ENCODE data around the gene TC2N.

The TC2N gene

GRCh38 chr14:91862417-91862816 lies 4.9 kb downstream of the TC2N start:
- no peak overlapping the region for H3K4ac ChIP-seq (ENCODE audit: low read depth, low read length)
- H3K27me3 ChIP-seq (ENCODE audit: insufficient read depth, low read length, poor library complexity) = no peaks in the 10 kb centered on the region

GRCh38 chr14:91861091-91861490 lies 6.2 kb downstream of the TC2N start:
- no peaks in the 10 kb centered on the region for H3K79me2 ChIP-seq (ENCODE audit: control insufficient read depth, insufficient read depth, low read length)
- H4K8ac ChIP-seq (ENCODE audit: low read depth, low read length) = no peak overlapping the region
- no peak overlapping the region for H2BK120ac ChIP-seq (ENCODE audit: low read depth, low read length)
- H3K23ac ChIP-seq (ENCODE audit: low read length) = no peak overlapping the region
- no peak overlapping the region for H2BK15ac ChIP-seq (replicated peaks; ENCODE audit: low read depth)
- H3K79me1 ChIP-seq (ENCODE audit: low read length) = no peaks in the 10 kb centered on the region
- no peak overlapping the region for H2BK5ac ChIP-seq (ENCODE audit: low read length)
- WGBS (ENCODE audit: extremely low coverage, insufficient coverage, low lambda C conversion rate) = no CpG with 5 or more reads among the region's 2 CpGs
- H3K27me3 ChIP-seq (ENCODE audit: insufficient read depth, low read length, poor library complexity) = no peaks in the 10 kb centered on the region
- no peaks in the 10 kb centered on the region for H3K4me1 ChIP-seq (ENCODE audit: control insufficient read depth, low read depth, low read length)
- no peak for DNase-seq
- no peak overlapping the region for H3K9ac ChIP-seq (ENCODE audit: low read length)
- no peaks in the 10 kb centered on the region for H3K36me3 ChIP-seq (ENCODE audit: control insufficient read depth, insufficient read depth, low read length)
- H4K5ac ChIP-seq (ENCODE audit: low read length) = no peak overlapping the region
- peak overlapping the region; percentile 19 for H3K4ac ChIP-seq (ENCODE audit: low read depth, low read length)
- H2AK5ac ChIP-seq (ENCODE audit: low read length) = no peak overlapping the region
- no peak overlapping the region for H3K27ac ChIP-seq (ENCODE audit: low read depth, low read length)
- H3K4me3 ChIP-seq (ENCODE audit: low read length) = no peak overlapping the region
- H3K4me2 ChIP-seq (ENCODE audit: low read length) = no peak overlapping the region
- no peak overlapping the region for H3K56ac ChIP-seq (ENCODE audit: low read length)
- no peak overlapping the region for H3K18ac ChIP-seq (ENCODE audit: low read length)

More at GRCh38 chr14:91862417-91862816, 4.9 kb downstream of the TC2N start:
- Histone ChIP-seq H2AK5ac (ENCODE audit: low read length) (no peak overlapping the region), H3K18ac (ENCODE audit: low read length) (no peak overlapping the region), H2BK15ac (replicated peaks; ENCODE audit: low read depth) (no peak overlapping the region), H3K4me3 (ENCODE audit: low read length) (no peak overlapping the region), H2BK120ac (ENCODE audit: low read depth, low read length) (no peak overlapping the region), H3K4me1 (ENCODE audit: control insufficient read depth, low read depth, low read length) (no peaks in the 10 kb centered on the region), H3K23ac (ENCODE audit: low read length) (no peak overlapping the region), H3K79me2 (ENCODE audit: control insufficient read depth, insufficient read depth, low read length) (no peaks in the 10 kb centered on the region), H3K4me2 (ENCODE audit: low read length) (no peak overlapping the region), H3K9ac (ENCODE audit: low read length) (no peak overlapping the region), H3K56ac (ENCODE audit: low read length) (peak overlapping the region; percentile 34), H2BK5ac (ENCODE audit: low read length) (no peak overlapping the region), H3K36me3 (ENCODE audit: control insufficient read depth, insufficient read depth, low read length) (no peaks in the 10 kb centered on the region), H3K27ac (ENCODE audit: low read depth, low read length) (no peak overlapping the region), H4K5ac (ENCODE audit: low read length) (no peak overlapping the region), H3K79me1 (ENCODE audit: low read length) (no peaks in the 10 kb centered on the region), H4K8ac (ENCODE audit: low read depth, low read length) (no peak overlapping the region)
- peak; percentile 60 for DNase-seq
- WGBS (ENCODE audit: extremely low coverage, insufficient coverage, low lambda C conversion rate) = no CpG with 5 or more reads among the region's 4 CpGs

GRCh38 chr14:91860238-91860637 lies 7.1 kb downstream of the TC2N start:
- Histone ChIP-seq H3K18ac (ENCODE audit: low read length) (no peak overlapping the region), H3K4ac (ENCODE audit: low read depth, low read length) (no peak overlapping the region), H2BK15ac (replicated peaks; ENCODE audit: low read depth) (no peak overlapping the region), H3K36me3 (ENCODE audit: control insufficient read depth, insufficient read depth, low read length) (no peaks in the 10 kb centered on the region), H3K4me2 (ENCODE audit: low read length) (no peak overlapping the region), H3K23ac (ENCODE audit: low read length) (no peak overlapping the region), H2AK5ac (ENCODE audit: low read length) (no peak overlapping the region), H3K4me3 (ENCODE audit: low read length) (no peak overlapping the region), H3K4me1 (ENCODE audit: control insufficient read depth, low read depth, low read length) (no peaks in the 10 kb centered on the region), H4K5ac (ENCODE audit: low read length) (no peak overlapping the region), H4K8ac (ENCODE audit: low read depth, low read length) (no peak overlapping the region), H2BK120ac (ENCODE audit: low read depth, low read length) (no peak overlapping the region), H2BK5ac (ENCODE audit: low read length) (no peak overlapping the region), H3K56ac (ENCODE audit: low read length) (no peak overlapping the region), H3K27ac (ENCODE audit: low read depth, low read length) (no peak overlapping the region), H3K9ac (ENCODE audit: low read length) (no peak overlapping the region), H3K79me1 (ENCODE audit: low read length) (no peaks in the 10 kb centered on the region), H3K79me2 (ENCODE audit: control insufficient read depth, insufficient read depth, low read length) (no peaks in the 10 kb centered on the region), H3K27me3 (ENCODE audit: insufficient read depth, low read length, poor library complexity) (no peaks in the 10 kb centered on the region)
- no peak for DNase-seq

- H3K79me2 ChIP-seq (ENCODE audit: control insufficient read depth, insufficient read depth, low read length) = no peaks in the 10 kb centered on the region
- H3K56ac ChIP-seq (ENCODE audit: low read length) = no peak overlapping the region
- H3K9ac ChIP-seq (ENCODE audit: low read length) = no peak overlapping the region
- no peak overlapping the region for H3K23ac ChIP-seq (ENCODE audit: low read length)
- no peak overlapping the region for H3K4me2 ChIP-seq (ENCODE audit: low read length)
- H3K27ac ChIP-seq (ENCODE audit: low read depth, low read length) = no peak overlapping the region
- H2BK120ac ChIP-seq (ENCODE audit: low read depth, low read length) = no peak overlapping the region
- DNase-seq = peak; percentile 67
- no peak overlapping the region for H2BK5ac ChIP-seq (ENCODE audit: low read length)
- H3K27me3 ChIP-seq (ENCODE audit: insufficient read depth, low read length, poor library complexity) = no peaks in the 10 kb centered on the region
- no peak overlapping the region for H3K18ac ChIP-seq (ENCODE audit: low read length)
- no peak overlapping the region for H4K5ac ChIP-seq (ENCODE audit: low read length)
- WGBS (ENCODE audit: extremely low coverage, insufficient coverage, low lambda C conversion rate) = no CpG with 5 or more reads among the region's 8 CpGs
- no peak overlapping the region for H3K4ac ChIP-seq (ENCODE audit: low read depth, low read length)
- H3K4me1 ChIP-seq (ENCODE audit: control insufficient read depth, low read depth, low read length) = peaks cover 8% of the 10 kb centered on the region
- H3K79me1 ChIP-seq (ENCODE audit: low read length) = no peaks in the 10 kb centered on the region
- no peak overlapping the region for H2AK5ac ChIP-seq (ENCODE audit: low read length)
- H3K36me3 ChIP-seq (ENCODE audit: control insufficient read depth, insufficient read depth, low read length) = no peaks in the 10 kb centered on the region
- no peak overlapping the region for H3K4me3 ChIP-seq (ENCODE audit: low read length)
- no peak overlapping the region for H4K8ac ChIP-seq (ENCODE audit: low read depth, low read length)
- H2BK15ac ChIP-seq (replicated peaks; ENCODE audit: low read depth) = no peak overlapping the region
Measured at GRCh38 chr14:91858536-91859275, 8.6 kb downstream of the TC2N start.

- Histone ChIP-seq H3K56ac (ENCODE audit: low read length) (no peak overlapping the region), H3K23ac (ENCODE audit: low read length) (no peak overlapping the region), H3K9ac (ENCODE audit: low read length) (no peak overlapping the region), H3K4me1 (ENCODE audit: control insufficient read depth, low read depth, low read length) (peaks cover 8% of the 10 kb centered on the region), H3K4ac (ENCODE audit: low read depth, low read length) (no peak overlapping the region), H3K18ac (ENCODE audit: low read length) (no peak overlapping the region), H3K79me1 (ENCODE audit: low read length) (no peaks in the 10 kb centered on the region), H4K8ac (ENCODE audit: low read depth, low read length) (no peak overlapping the region), H3K4me2 (ENCODE audit: low read length) (no peak overlapping the region), H2AK5ac (ENCODE audit: low read length) (no peak overlapping the region), H2BK120ac (ENCODE audit: low read depth, low read length) (no peak overlapping the region), H3K27ac (ENCODE audit: low read depth, low read length) (no peak overlapping the region), H2BK5ac (ENCODE audit: low read length) (no peak overlapping the region), H3K4me3 (ENCODE audit: low read length) (no peak overlapping the region), H3K79me2 (ENCODE audit: control insufficient read depth, insufficient read depth, low read length) (no peaks in the 10 kb centered on the region), H3K36me3 (ENCODE audit: control insufficient read depth, insufficient read depth, low read length) (no peaks in the 10 kb centered on the region), H3K27me3 (ENCODE audit: insufficient read depth, low read length, poor library complexity) (no peaks in the 10 kb centered on the region), H4K5ac (ENCODE audit: low read length) (no peak overlapping the region), H2BK15ac (replicated peaks; ENCODE audit: low read depth) (no peak overlapping the region)
- no CpG with 5 or more reads among the region's 2 CpGs for WGBS (ENCODE audit: extremely low coverage, insufficient coverage, low lambda C conversion rate)
- DNase-seq = no peak
Measured at GRCh38 chr14:91857614-91858013, 9.7 kb downstream of the TC2N start.

- Histone ChIP-seq H4K5ac (ENCODE audit: low read length) (no peak overlapping the region), H2BK120ac (ENCODE audit: low read depth, low read length) (no peak overlapping the region), H3K36me3 (ENCODE audit: control insufficient read depth, insufficient read depth, low read length) (no peaks in the 10 kb centered on the region), H3K56ac (ENCODE audit: low read length) (no peak overlapping the region), H3K27me3 (ENCODE audit: insufficient read depth, low read length, poor library complexity) (no peaks in the 10 kb centered on the region), H3K4ac (ENCODE audit: low read depth, low read length) (no peak overlapping the region), H2BK15ac (replicated peaks; ENCODE audit: low read depth) (no peak overlapping the region), H3K27ac (ENCODE audit: low read depth, low read length) (no peak overlapping the region), H3K4me1 (ENCODE audit: control insufficient read depth, low read depth, low read length) (peaks cover 8% of the 10 kb centered on the region), H3K9ac (ENCODE audit: low read length) (no peak overlapping the region), H3K79me1 (ENCODE audit: low read length) (no peaks in the 10 kb centered on the region), H3K79me2 (ENCODE audit: control insufficient read depth, insufficient read depth, low read length) (no peaks in the 10 kb centered on the region), H3K18ac (ENCODE audit: low read length) (no peak overlapping the region), H3K4me2 (ENCODE audit: low read length) (no peak overlapping the region), H4K8ac (ENCODE audit: low read depth, low read length) (no peak overlapping the region), H3K4me3 (ENCODE audit: low read length) (no peak overlapping the region), H2AK5ac (ENCODE audit: low read length) (no peak overlapping the region), H3K23ac (ENCODE audit: low read length) (no peak overlapping the region), H2BK5ac (ENCODE audit: low read length) (no peak overlapping the region)
- WGBS (ENCODE audit: extremely low coverage, insufficient coverage, low lambda C conversion rate) = no CpG with 5 or more reads among the region's 2 CpGs
- DNase-seq = peak; percentile 52
Measured at GRCh38 chr14:91854327-91854934, 12.9 kb downstream of the TC2N start.
